K562 (cell line): Measurements from ENCODE around the gene GDF7. TPM values are rescaled to one million over a fixed set of nuclear protein-coding genes. Genes with fewer than 3 reads are reported as not detected.
A peak's percentile ranks its signal among the peaks of the same experiment; 100 is the strongest.

ENCODE experiments used
- DNMT1 ChIP-seq: fragments of 450-650 bp; IDR thresholded peaks from 2 replicates; pipeline ENCODE4 v1.6.1; 2016; ENCODE audit warnings: antibody characterized with exemption, mild to moderate bottlenecking
- ELF2 ChIP-seq: fragments of 250-450 bp; sonication (Bioruptor Pico); IDR thresholded peaks from 2 replicates; pipeline ENCODE4 v1.5.0; 2021; ENCODE audit warnings: mild to moderate bottlenecking
- EP400 ChIP-seq: fragments of 450-650 bp; IDR thresholded peaks from 2 replicates; pipeline ENCODE4 v1.6.1; 2017; ENCODE audit warnings: antibody characterized with exemption, mild to moderate bottlenecking, moderate library complexity
- ETV1 ChIP-seq: fragments of 450-650 bp; conservative IDR thresholded peaks from 2 replicates; pipeline ENCODE4 v1.6.1; 2016; ENCODE audit warnings: missing genetic modification characterization, control low read depth, low read depth, missing compliant biosample characterization
- HNRNPUL1 ChIP-seq: fragments of 200-400 bp; formaldehyde crosslinking; IDR thresholded peaks from 2 replicates; pipeline ENCODE4 v1.6.1; 2017; ENCODE audit warnings: low read length
- MCM7 ChIP-seq, 2 experiments: fragments of 450-650 bp; IDR thresholded peaks; 2 replicates each; pipeline ENCODE4 v1.6.1; 2016 to 2018
- MYBL2 ChIP-seq, 2 experiments: fragments of 450-650 bp in 1 of 2; sonication (generic) in 1 of 2; formaldehyde crosslinking in 1 of 2; IDR thresholded peaks; 2 replicates each; pipeline versions ENCODE4 v1.6.1 to v1.8.1; 2017 to 2022; ENCODE audit warnings: borderline replicate concordance in 1 of 2, inconsistent platforms in 1 of 2, low read depth in 1 of 2, mild to moderate bottlenecking in 1 of 2, missing genetic modification reagents in 1 of 2, moderate library complexity in 1 of 2
- NFIX ChIP-seq: fragments of 250-450 bp; sonication (Bioruptor Pico); IDR thresholded peaks from 2 replicates; pipeline ENCODE4 v1.4.0; 2020; ENCODE audit warnings: low read depth, mild to moderate bottlenecking, moderate library complexity
- POLR3A ChIP-seq: IDR thresholded peaks from 2 replicates; pipeline ENCODE4 v1.6.1; 2011; ENCODE audit warnings: borderline replicate concordance, mild to moderate bottlenecking, moderate library complexity; ENCODE audit not compliant: insufficient read length, insufficient read depth; ENCODE audit errors: extremely low read depth
- RBBP5 ChIP-seq: fragments of 200-600 bp; sonication (generic); IDR thresholded peaks from 2 replicates; pipeline ENCODE4 v1.6.1; 2012; ENCODE audit warnings: borderline replicate concordance, mild to moderate bottlenecking, low read length, control low read depth, inconsistent platforms; ENCODE audit not compliant: insufficient read depth, poor library complexity, severe bottlenecking
- SMAD2 ChIP-seq: fragments of 150-350 bp; IDR thresholded peaks from 2 replicates; pipeline ENCODE4 v1.6.1; 2014; ENCODE audit warnings: low read depth, mild to moderate bottlenecking, low read length
- SUPT5H ChIP-seq: fragments of 450-650 bp; IDR thresholded peaks from 2 replicates; pipeline ENCODE4 v1.6.1; 2016
- THRAP3 ChIP-seq: fragments of 450-650 bp; IDR thresholded peaks from 2 replicates; pipeline ENCODE4 v1.6.1; 2016; ENCODE audit warnings: mild to moderate bottlenecking, inconsistent platforms, borderline replicate concordance
- ZBTB8A ChIP-seq: fragments of 450-650 bp; IDR thresholded peaks from 2 replicates; pipeline ENCODE4 v1.6.1; 2018; ENCODE audit warnings: mild to moderate bottlenecking, moderate library complexity; ENCODE audit not compliant: partially characterized antibody
- ZNF197 ChIP-seq: fragments of 200-800 bp; sonication (Bioruptor generic); IDR thresholded peaks from 2 replicates; pipeline ENCODE4 v1.6.1; 2016; ENCODE audit warnings: low read depth, missing genetic modification characterization, missing compliant biosample characterization
- ZNF507 ChIP-seq: conservative IDR thresholded peaks from 2 replicates; pipeline ENCODE4 v1.6.1; 2017; ENCODE audit warnings: missing genetic modification characterization, missing compliant biosample characterization
- ZNF551 ChIP-seq: fragments of 250-450 bp; sonication (Bioruptor Pico); IDR thresholded peaks from 2 replicates; pipeline ENCODE4 v1.5.0; 2021; ENCODE audit warnings: mild to moderate bottlenecking, moderate library complexity
- ZZZ3 ChIP-seq: fragments of 450-650 bp; IDR thresholded peaks from 2 replicates; pipeline ENCODE4 v1.6.1; 2016; ENCODE audit warnings: antibody characterized with exemption, mild to moderate bottlenecking, moderate library complexity
- polyA plus RNA-seq, 8 experiments: library from polyadenylated mRNA; depleted of rRNA in 4 of 8; stranded (reverse) in 5 of 8; unstranded in 3 of 8; fragments of >200 nt; fragmentation: Nextera tagmentation in 2 of 8; fragmentation: Illumina TruSeq in 1 of 8; extraction: Ambion mirVana in 2 of 8; extraction: Trizol in 1 of 8; gene quantifications; 2 replicates each; pipeline versions ENCODE4 v1.2.1 to v1.2.3, GENCODE V29; 2011 to 2014; ENCODE audit warnings: inconsistent platforms in 1 of 8, missing spikeins in 1 of 8
- total RNA-seq, 7 experiments: library from RNA; depleted of rRNA in 6 of 7; stranded (reverse); fragments of >200 nt in 6 of 7; fragmentation: Illumina TruSeq in 2 of 7; extraction: Trizol in 2 of 7; gene quantifications; 2 replicates each; pipeline versions ENCODE4 v1.2.1 to v1.2.3, GENCODE V29; 2011 to 2021; ENCODE audit warnings: low replicate concordance in 1 of 7
- TF ChIP-seq, protein P1 (sequence below): fragments of 250-450 bp; sonication (Bioruptor Pico); IDR thresholded peaks from 2 replicates; pipeline ENCODE4 v1.5.0; 2021
- TF ChIP-seq, protein P2 (sequence below): fragments of 250-450 bp; sonication (Bioruptor Pico); IDR thresholded peaks from 2 replicates; pipeline ENCODE4 v1.5.0; 2021
- TF ChIP-seq, protein P3 (sequence below): fragments of 450-650 bp; IDR thresholded peaks from 2 replicates; pipeline ENCODE4 v1.7.0; 2016; ENCODE audit warnings: borderline replicate concordance
- TF ChIP-seq, protein P4 (sequence below): IDR thresholded peaks from 2 replicates; pipeline ENCODE4 v1.6.1; 2011; ENCODE audit warnings: borderline replicate concordance, low read depth, mild to moderate bottlenecking, moderate library complexity, low read length; ENCODE audit not compliant: insufficient read depth, poor library complexity, severe bottlenecking

The GDF7 gene
- total and polyA plus RNA-seq, 9 of the 15 experiments (the other 6 are each of a cell fraction or from before 2014, with no cell fraction given) = 0.01 TPM; not detected in 7

DNA sequence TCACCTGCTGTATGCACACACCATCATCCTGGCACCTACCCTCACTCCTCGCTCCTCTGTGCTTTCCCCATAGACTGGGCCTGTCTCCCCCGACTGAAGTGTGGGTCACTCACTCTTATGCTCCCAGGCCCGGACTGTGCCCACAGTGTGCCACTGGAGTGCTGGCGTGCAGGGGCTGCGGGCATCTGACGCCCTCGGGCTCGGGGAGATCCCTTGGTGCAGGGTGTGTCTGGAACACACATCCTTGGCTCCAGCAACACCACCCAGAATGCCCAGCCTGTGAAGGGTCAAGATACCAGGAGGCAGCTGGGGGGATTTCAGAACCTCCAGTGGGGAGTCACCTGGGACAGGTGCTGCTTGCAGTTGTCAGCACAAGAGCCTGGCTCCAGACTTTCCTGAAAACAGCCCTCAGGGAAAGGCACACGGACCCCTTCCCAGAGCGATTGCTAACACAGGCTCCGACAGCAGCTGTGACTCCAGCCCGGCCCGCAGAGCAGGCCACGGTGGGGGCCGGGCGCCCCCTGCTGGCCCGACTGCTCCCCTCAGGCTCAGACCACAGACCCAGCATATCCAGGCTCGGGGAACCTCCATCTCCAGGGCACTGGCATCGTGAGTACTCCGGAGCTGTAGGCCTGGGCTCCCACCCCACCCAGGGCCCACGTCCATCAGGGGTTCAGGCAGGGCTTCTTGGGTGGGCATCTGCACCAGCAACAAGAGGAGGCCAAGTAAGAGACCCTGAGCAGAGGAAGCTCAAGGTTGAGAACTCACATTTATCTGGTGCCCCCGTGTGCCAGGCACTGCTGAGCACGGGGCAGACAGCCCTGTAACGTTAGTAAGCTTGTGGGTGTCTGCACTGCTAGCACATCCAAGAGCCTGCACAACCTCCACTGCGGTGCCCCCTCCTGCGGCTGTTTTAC, 24.6 kb upstream of the GDF7 start (continued):
- TF ChIP-seq ETV1 (tag) = no peak
- no peak for TF ChIP-seq ZNF551 (CRISPR knock-in tag)
- TF ChIP-seq SUPT5H = no peak
- TF ChIP-seq EP400 = no peak
- TF ChIP-seq, protein P1, sequence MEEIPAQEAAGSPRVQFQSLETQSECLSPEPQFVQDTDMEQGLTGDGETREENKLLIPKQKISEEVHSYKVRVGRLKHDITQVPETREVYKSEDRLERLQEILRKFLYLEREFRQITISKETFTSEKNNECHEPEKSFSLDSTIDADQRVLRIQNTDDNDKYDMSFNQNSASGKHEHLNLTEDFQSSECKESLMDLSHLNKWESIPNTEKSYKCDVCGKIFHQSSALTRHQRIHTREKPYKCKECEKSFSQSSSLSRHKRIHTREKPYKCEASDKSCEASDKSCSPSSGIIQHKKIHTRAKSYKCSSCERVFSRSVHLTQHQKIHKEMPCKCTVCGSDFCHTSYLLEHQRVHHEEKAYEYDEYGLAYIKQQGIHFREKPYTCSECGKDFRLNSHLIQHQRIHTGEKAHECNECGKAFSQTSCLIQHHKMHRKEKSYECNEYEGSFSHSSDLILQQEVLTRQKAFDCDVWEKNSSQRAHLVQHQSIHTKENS (CRISPR knock-in tag) = no peak
- no peak for TF ChIP-seq THRAP3
- no peak for TF ChIP-seq MCM7 (IDR thresholded peaks at IDR 0.05)
- TF ChIP-seq NFIX (CRISPR knock-in tag) = no peak
- no peak for TF ChIP-seq ZBTB8A
- no peak for TF ChIP-seq SMAD2
- TF ChIP-seq, protein P2, sequence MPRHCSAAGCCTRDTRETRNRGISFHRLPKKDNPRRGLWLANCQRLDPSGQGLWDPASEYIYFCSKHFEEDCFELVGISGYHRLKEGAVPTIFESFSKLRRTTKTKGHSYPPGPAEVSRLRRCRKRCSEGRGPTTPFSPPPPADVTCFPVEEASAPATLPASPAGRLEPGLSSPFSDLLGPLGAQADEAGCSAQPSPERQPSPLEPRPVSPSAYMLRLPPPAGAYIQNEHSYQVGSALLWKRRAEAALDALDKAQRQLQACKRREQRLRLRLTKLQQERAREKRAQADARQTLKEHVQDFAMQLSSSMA = no peak
- no peak for TF ChIP-seq RBBP5
- no peak for TF ChIP-seq ZNF507
- TF ChIP-seq, protein P3, sequence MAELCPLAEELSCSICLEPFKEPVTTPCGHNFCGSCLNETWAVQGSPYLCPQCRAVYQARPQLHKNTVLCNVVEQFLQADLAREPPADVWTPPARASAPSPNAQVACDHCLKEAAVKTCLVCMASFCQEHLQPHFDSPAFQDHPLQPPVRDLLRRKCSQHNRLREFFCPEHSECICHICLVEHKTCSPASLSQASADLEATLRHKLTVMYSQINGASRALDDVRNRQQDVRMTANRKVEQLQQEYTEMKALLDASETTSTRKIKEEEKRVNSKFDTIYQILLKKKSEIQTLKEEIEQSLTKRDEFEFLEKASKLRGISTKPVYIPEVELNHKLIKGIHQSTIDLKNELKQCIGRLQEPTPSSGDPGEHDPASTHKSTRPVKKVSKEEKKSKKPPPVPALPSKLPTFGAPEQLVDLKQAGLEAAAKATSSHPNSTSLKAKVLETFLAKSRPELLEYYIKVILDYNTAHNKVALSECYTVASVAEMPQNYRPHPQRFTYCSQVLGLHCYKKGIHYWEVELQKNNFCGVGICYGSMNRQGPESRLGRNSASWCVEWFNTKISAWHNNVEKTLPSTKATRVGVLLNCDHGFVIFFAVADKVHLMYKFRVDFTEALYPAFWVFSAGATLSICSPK = no peak
- TF ChIP-seq ZZZ3 = no peak
- TF ChIP-seq POLR3A = no peak
- TF ChIP-seq ELF2 (CRISPR knock-in tag) = no peak
- no peak for TF ChIP-seq MYBL2 (IDR thresholded peaks at IDR 0.05; ENCODE audit: low read depth)
- TF ChIP-seq MYBL2 (CRISPR knock-in tag; IDR thresholded peaks at IDR 0.05; ENCODE audit: borderline replicate concordance) = no peak
- no peak for TF ChIP-seq DNMT1
- TF ChIP-seq ZNF197 (CRISPR knock-in tag) = no peak
- TF ChIP-seq HNRNPUL1 = no peak
- TF ChIP-seq, protein P4, sequence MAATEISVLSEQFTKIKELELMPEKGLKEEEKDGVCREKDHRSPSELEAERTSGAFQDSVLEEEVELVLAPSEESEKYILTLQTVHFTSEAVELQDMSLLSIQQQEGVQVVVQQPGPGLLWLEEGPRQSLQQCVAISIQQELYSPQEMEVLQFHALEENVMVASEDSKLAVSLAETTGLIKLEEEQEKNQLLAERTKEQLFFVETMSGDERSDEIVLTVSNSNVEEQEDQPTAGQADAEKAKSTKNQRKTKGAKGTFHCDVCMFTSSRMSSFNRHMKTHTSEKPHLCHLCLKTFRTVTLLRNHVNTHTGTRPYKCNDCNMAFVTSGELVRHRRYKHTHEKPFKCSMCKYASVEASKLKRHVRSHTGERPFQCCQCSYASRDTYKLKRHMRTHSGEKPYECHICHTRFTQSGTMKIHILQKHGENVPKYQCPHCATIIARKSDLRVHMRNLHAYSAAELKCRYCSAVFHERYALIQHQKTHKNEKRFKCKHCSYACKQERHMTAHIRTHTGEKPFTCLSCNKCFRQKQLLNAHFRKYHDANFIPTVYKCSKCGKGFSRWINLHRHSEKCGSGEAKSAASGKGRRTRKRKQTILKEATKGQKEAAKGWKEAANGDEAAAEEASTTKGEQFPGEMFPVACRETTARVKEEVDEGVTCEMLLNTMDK = peak; percentile 89
